GM18868 (cell line): Measurements from ENCODE around the gene WDR48.

Source experiments
- ATAC-seq: cut with Tn5 transposase; IDR thresholded peaks from one replicate; pipeline ENCODE4 v1.9.1; 2021; ENCODE audit warnings: mild to moderate bottlenecking, moderate library complexity; ENCODE audit not compliant: unreplicated experiment

Gene WDR48

GRCh38 chr3:39101022-39101689 lies 49.3 kb downstream of the WDR48 start:
- no peak for ATAC-seq

- no peak for ATAC-seq
Measured at GRCh38 chr3:39102504-39103323, 50.9 kb downstream of the WDR48 start.

GRCh38 chr3:39103324-39103693 lies 51.5 kb downstream of the WDR48 start:
- ATAC-seq = no peak

- no peak for ATAC-seq
Measured at GRCh38 chr3:39103791-39104552, 52.2 kb downstream of the WDR48 start.

- no peak for ATAC-seq
Measured at GRCh38 chr3:39104961-39105686, 53.3 kb downstream of the WDR48 start.

GRCh38 chr3:39105687-39106063 lies 53.9 kb downstream of the WDR48 start:
- ATAC-seq = no peak

- ATAC-seq = no peak
Measured at GRCh38 chr3:39106281-39106811, 54.5 kb downstream of the WDR48 start.

- no peak for ATAC-seq
Measured at GRCh38 chr3:39106851-39107387, 55.1 kb downstream of the WDR48 start.

- peak; percentile 52 for ATAC-seq
Measured at GRCh38 chr3:39107388-39108199, 55.8 kb downstream of the WDR48 start, which contains the start of the genes GORASP1 and TTC21A. Gene GORASP1 (minus strand): TSS chr3:39107627. CDS start chr3:39107541, 86 bp downstream. Gene TTC21A (plus strand): TSS chr3:39107680. CDS start chr3:39107838, 158 bp downstream.

GRCh38 chr3:39108200-39108710 lies 56.4 kb downstream of the WDR48 start:
- ATAC-seq = peak; percentile 86

GRCh38 chr3:39109086-39109485 lies 57.3 kb downstream of the WDR48 start:
- no peak for ATAC-seq

- no peak for ATAC-seq
Measured at GRCh38 chr3:39110041-39110639, 58.3 kb downstream of the WDR48 start.

GRCh38 chr3:39112113-39112512 lies 60.3 kb downstream of the WDR48 start:
- ATAC-seq = no peak

GRCh38 chr3:39112535-39112934 lies 60.7 kb downstream of the WDR48 start:
- ATAC-seq = no peak

- ATAC-seq = no peak
Measured at GRCh38 chr3:39113291-39113690, 61.5 kb downstream of the WDR48 start.

- ATAC-seq = no peak
Measured at GRCh38 chr3:39114456-39114855, 62.6 kb downstream of the WDR48 start.

GRCh38 chr3:39115870-39116269 lies 64.1 kb downstream of the WDR48 start:
- ATAC-seq = no peak

- ATAC-seq = no peak
Measured at GRCh38 chr3:39118079-39118478, 66.3 kb downstream of the WDR48 start.
